ENCODE measurements around the gene ALDH4A1.

Gene ALDH4A1

DNA sequence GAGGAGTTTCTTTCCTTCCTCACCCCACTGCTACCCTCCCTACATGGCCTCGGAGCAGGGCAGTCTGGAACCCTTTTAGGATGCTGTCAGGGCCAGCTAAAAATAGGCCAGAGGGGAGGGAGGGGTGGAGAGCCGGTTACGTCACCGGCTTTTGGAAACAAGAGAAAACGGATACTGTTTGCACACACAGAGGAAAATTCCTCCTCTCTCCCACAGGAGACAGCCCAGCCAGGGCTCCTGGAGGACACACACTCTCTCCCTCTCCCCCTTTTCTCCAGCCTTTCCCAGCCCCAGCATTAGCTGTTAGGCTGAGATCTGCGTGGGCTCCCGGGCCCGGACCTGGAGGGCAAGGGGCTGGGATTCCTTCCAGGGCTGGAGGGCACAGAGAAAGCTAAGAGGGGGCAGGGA lies 20.0 kb upstream of the ALDH4A1 start:
- peak; percentile 92 for DNase-seq

DNA sequence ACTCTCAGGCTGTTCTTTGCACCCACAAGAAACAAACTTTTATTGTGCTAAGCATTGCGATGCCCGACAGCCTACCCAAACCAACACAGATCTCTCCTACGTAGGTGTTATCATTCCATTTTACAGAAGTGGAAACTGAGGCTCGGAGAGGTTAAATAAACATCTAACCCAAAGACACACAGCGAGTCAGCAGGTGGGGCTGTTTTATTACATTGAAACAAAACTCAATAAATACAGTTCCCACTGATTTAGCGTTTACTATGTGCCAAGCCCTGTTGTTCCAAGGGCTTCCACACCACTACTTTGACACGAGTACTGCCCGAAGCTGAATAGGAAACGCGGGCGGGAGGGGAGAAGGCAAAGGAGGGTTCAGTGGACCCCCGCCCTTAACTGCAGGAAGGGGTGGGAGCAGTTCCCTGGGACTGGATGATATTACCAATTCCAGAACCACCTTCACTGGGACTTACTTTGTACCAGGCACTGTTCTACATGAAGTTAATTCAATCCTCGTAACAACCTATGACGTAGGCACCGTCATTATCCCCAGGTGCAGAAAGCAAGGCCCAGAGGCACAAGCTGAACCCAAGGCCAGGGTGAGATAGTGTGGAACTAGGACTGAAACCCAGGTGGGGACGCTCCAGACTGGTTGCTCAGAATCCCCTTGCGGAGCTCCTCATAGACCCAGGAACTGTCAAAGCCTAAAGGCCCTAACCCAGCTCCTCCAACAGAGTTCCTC lies 19.3 kb upstream of the ALDH4A1 start:
- DNase-seq, result no peak

DNA sequence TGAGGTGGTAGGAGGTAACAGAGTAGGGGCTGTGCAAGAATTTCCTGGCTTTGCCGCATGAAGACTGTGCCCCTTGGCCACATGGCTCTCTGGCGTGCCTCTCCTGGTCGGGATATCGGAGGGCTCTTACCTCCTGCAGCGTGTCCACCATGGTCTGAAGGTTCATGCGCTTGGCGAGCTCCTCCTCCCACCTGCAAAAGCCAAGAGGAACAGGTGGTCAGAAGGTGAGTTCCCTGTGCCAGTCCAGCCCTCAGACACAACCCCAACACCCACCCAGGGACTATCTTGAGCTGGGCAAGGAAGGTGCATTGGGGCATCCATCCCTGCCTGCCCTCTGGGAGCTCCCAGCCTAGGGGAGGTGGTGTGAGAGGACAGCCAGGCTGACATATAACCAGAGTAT lies 18.6 kb upstream of the ALDH4A1 start:
- DNase-seq, result no peak

DNA sequence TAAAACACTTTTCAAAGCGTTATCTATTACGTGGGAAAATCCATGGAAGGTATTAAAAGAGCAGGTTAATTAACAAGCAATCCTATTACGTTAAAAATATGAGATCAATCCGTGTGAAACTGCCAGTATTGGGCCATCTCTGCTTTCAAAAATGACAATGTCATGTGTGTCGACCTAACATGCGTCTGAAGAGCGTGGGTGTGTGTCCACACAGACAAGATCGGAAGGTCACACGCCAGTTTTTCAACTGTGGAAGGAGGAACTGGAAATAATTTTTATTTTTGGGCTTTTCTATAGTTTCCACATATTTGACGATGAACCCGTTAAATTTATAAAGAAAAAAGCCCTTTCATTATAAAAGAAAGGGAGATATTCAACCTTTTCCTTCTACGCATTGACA lies 17.6 kb upstream of the ALDH4A1 start:
- DNase-seq, result no peak

DNA sequence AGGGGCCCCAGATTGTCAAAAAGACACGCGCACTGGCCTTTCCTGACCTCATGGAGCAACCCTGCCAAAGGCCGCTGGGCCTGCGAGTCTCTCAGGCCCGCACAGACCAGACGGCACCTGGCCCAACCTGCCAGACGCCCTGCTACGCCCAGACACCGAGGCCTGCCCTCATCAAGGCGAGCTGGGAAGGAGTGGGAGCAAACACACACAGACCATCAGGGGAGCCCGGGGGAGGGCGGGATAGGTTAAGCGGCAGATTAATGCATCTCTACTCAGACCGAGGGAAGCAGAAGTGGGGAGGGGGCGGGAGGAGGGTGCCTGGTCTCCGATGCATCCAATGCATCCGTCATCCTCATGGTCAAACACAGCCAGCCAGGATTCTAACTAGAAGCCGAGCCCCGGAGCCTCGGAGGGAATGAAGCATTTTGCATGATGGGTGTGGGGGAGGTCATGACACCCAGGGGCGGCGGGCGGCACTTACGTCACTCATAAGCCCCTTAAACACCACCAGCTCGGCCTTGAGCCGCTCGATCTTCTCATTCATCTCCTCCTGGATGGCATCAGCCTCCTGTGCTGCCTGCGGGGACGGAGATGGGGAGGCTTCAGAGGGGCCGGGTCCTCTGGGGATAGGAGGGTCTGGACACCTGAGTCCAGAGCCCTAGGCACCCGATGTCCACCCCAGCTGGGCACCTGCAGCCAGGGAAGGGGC lies 17.0 kb upstream of the ALDH4A1 start:
- no peak for DNase-seq

DNA sequence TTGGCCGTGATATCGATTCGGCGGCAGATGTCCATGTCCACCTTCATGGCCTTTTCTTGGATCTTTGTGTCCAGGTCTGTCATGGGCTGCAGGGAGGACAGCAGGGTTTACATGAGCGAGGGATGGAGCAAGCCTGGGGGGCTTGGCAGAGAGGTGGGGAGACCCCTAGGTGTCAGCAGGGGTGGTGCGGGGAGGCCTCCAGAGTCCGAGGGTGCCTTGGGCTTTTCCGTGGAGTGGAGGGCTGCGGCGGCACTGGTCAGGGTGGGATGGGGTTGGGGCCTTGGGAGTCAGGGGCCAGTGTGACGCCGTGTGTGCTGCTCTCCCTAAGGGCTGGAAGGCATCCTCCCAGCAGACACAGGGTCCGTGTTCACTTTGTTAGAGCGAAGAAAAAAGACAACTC lies 16.1 kb upstream of the ALDH4A1 start:
- DNase-seq, result no peak

DNA sequence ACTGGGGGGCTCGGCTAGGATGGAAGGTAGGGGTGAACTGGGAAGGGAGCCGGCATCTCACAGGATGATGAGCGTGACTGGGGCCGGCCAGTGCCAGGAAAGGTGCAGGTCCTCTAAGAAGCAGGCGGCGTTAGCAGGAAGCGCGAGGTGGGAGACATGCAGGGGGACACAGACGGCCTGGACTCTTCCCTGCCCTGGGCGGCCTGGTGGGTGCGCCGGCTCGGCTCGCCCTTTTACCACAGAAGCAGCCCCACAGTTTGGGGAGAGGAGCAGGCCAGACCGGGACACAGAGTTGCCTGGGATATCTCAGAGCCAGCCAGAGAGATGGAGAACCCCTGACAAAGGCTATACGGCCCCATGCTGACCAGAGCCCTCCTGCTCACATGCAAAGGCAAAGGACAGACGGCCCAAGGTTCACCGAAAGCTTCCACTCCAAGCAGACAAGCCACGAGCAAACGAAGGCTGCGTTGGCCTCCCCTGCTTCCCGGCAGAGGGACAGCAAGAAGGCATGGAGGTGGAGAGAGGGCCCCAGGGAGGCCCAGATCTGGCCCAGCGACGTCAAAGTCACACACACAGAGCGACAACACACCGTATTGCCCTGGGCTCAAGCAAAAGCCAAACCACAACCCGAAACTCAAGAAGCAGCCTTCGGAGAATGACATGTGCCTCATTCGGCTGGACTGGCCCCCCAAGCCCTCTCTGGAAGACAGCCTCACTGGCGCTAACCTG lies 14.9 kb upstream of the ALDH4A1 start:
- no peak for DNase-seq

DNA sequence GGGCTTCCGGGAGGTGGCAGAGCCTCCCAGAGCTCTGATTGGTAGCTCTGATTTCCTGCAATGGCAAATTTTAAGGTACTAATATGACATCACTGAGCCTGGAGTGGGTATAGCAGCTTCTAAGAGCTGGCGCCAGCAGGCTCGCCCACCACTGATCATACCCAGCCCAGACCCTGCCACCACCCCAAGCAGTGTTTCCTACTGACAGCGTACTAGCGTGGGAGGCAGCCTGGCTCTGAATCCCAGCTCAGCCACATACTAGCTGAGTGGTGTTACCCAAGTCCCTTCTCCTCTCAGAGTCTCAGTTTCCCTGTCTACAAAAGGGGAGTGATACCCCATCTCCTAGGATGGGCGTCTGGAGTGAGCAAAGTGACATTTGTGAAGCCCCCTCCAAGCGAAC lies 13.0 kb upstream of the ALDH4A1 start:
- no peak for DNase-seq

DNA sequence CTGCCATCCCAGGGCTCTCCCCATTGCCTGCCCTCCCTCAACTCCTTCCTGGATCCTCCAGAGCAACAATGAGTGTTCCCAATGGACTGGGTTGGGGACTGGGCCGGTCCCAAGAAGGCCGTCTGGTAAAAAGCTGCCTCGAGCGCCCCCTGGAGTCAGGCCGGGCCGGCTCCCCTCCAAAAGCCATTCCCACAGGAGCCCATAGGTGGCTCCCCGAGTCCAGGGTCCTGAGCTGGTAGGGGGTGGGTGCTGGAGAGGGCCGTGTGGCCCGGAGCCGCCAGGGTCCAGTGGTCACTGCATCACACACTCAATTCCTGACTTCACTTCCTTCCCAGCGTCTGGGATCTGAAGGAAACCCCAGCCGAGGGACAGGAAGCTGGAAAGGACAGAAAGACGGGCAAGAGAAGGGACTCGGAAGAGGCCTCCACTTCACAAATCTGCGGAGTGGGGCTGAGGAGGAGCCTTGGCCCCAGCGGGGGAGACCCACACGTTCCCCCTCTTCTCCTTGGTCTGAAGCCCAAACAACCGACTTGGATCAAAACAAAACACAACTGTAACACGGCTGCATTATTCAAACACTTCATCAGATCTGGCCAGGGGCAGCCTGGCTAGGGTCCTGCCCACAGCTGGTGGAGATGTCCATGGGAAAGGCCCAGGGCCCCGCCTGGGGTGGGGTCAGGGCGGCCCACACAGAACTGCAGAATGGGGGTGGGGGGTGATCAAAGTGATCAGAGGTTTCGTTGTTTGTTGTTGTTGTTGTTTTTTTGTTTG lies 10.9 kb upstream of the ALDH4A1 start:
- DNase-seq, result peak; percentile 75

DNA sequence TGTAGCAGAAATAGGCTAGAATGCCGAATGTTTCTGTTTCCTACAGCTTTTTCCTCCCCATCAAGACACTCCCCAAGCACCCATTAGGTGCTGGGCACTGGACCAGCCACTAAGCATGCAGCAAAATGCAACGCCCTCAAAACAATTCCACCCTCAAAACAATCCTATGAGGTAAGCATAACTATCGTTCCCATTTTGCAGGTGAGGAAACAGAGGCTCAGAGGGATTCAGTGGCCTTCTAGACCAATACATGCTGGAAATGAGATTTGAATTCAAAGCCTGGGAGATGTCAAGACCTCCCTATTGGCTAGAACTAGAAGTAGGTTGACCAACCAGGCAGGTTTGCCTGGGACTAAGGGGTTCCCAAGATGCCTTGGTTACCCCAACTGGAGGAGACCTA lies 10.2 kb upstream of the ALDH4A1 start:
- no peak for DNase-seq

DNA sequence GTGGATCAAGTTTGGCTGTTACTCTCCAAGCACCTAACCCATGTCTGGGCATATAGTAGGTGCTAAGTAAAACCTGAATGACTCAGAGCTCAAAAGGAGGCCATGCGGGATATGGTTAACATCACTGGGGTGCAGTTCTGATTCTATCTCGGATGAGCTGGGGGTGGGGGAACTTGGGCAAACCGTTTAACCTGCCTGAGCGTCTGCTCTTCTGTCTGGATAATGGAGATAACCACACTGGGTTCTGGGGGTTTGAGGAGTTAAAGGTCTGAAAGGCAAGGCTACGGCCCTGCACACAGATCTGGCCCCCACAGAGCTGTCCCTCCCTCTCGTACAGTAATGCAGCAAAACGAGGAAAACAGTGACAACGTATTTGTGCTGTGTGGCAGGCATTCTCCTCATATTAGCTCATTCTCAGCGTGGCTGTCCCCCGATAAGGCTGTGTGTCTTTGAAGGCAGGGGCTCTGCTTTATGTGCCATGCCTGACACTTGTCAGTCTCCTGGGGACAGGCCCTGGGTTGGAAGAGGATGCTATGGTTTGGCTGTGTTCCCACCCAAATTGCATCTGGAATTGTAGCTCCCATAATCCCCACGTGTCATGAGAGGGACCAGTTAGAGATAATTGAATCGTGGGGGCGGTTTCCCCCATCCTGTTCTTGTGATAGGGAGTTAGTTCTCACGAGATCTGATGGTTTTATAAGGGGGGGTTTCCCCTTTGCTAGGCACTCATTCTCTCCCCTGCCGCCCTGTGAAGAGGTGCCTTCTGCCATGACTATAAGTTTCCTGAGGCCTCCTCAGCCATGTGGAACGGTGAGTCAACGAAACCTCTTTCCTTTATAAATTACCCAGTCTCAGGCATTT lies 6.8 kb upstream of the ALDH4A1 start:
- DNase-seq, result no peak

DNA sequence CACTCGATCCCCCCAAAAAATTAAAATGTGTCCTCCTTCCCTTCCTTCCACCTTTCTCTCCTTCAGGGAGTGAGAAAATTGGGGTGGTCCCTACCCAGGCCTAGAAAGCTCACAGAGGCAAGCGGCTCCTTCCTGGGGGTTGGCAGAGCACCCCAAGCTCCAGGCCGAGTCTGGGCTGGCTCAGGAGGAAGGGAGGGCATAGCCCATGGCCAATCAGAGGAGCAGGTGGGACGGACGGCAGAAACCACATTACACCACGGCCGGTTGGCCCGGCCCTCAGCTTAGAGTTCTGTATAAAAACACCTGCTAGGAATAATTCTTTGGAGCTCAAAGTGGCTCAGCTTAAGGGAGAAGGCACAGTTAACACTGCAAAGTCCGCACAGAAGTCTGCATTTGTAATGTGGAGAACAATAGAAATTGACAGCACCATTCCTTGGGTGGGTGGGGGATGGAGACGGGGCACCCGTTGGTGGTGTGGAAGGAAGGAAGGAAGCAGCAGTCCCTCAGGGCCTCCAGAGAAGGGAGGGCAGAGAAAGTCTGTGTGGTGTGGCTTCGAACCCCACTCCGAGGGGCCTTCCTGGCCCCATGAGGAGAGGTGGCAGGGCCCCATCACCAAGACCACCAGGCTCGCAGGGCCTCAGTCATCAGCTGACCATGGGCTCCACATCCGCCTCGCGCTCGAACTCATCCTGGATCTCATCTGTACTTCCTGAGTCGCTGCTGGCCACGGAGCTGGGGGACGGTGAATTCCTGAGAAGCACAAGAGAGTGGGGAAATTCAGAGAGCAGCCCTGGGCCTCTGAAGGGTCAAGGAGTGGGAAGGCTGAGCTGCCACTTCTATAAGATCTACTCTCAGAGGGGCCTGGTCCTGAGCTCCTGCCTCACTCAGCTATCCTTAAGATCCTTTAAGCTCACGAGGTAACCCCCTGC lies 5.8 kb upstream of the ALDH4A1 start:
- DNase-seq, result no peak

DNA sequence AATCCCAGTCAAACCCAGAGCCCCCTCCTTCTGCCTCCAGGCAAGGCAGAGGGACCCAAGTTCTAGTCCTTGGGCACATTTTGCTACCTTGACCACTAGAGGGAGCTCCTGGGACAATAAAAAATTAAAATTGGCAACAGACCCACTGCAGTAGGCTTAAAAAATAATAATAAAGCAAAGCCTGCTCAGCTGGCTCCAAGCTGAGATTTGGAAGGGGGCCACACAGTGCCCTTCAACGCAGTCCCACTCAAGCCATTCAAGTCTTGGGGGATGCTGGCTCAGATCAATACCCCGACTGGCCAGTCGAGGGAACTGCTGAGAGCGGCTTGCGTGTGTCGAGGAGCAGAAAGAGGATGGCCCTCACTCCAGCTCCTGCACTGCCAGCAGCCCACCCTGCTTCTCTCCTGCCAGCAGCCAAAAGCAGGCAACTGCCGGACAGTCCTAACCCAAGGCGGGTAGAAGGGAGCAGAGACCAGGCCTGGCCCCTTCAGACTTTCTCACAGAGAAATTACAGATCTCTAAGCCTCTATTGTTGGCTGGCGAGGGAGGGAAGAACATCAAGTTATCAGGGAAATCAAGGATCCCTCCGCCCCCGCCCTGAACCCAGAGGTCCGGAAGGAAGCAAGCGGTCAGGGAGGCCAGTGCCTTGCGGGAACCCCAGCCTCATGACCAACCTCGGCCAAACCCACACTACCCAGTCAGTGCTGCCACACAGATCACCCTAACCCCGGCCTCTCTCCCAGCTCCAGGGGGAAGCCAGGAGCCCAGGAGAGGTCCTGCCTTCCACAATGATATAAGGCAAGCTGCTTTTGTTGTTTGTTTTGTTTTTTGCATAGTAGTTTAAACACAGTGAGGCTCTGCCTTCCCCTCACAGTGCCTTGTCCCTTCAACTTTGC lies 4.9 kb upstream of the ALDH4A1 start:
- DNase-seq, result peak; percentile 78

DNA sequence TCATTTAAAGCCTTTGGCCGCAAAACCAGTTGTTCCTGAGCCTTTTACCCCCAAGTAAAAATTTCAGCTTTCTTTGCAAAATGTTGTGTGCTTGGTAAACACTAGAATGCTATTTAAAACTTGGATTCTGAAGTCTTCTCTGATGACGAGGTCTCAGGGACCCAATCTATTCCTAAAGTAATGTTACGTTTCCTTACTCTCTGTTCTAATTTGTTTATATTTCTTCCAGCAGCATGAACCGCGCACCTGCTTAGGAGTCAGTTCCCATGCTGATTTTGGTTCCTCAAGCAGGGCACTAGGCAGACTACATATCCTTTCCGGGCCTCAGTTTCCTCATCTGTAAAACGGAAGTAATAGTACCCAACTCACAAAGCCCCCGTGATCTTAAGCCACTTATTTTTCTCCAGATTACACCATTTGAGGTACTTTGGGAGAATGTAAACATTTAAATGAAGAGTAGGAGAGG lies 969 bp upstream of the ALDH4A1 start:
- no peak for DNase-seq

DNA sequence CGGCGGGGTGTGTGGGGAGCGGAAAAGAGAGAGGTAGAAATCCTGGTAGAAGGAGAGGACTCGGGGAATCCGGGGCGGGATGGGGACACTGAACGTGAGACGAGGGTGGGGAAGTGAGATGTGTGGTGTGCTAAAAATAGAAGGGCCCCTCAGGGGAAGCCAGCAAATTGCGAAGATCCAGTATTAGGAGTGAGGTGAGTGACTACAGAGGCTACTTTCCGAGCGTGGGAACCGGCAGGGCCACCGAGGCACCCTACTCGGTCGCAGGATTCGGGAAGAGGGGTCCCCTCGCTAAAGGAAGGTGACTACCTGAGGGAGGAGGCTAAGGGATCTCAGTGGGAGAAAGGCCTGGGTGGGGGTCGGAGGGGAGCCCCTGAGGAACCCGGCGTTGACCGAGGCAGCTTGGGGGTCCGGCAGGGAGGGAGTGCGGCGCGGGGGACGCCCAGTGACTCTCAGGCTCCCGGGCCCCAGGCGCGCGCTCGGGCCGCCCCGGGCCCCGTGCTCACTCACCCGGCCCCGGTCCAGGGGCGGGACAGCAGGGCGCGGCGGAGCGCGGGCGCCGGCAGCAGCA lies 318 bp downstream of the ALDH4A1 start:
- DNase-seq, result no peak

DNA sequence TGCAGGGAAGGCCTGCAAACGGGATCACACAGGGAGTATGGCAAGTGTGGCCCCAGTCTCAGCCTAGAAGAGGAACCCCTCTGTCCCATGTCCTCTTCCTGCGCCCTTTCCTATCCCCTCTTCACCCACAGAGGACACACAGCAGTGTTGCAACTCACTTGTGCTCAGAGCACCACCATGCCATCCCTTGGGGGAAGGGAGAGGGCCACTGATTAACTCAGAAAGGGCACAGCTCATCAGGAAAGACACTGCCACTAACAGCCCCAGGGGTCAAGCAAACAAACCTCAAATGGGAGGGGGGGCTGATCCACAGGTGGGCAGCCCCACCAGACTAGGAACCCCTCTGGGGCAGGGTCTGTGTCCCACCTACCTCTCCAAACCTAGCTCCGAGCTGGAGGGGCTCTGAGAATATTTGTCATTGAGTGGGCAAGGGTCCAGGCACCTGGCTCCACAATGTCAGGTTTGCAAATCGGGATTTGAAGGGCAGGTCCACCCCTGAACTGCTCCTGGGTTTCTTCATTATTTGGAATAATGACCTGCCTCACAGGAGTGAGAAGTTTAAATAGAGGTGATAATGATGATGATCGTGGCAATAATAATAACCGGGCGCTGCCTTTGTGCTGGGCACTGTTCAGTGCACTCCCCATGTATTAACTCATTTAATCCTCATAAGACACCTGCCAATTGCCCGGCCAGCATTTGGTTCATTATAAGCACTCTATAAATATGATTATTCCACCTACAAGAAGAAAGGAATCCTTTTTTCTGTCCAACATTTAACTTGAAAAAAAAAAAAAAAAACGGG lies 1.0 kb downstream of the ALDH4A1 start:
- no peak for DNase-seq

DNA sequence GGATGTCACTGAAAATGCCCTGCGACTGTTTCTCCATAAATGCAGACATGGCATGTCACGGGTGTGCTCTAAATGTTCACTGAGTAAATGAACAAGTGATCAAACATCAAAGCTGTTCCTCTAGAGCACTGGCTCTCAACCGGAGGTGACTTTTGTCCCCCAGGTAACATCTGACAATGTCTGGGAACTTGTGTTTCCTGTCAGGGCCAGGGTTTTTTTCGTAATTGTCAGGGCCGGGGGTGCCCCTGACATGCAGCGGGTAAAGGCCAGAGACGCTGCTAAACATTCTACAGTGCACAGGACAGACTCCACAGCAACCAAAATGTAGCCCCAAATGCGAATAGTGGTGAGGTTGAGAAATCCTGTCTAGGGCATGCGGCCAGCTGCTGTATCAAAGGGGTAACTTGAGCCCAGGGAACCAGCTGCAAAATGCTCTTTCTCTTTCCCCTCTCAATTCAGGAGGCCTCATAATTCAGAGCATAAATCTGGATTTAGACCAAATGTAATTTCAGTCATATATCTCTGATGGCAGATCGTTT lies 2.0 kb downstream of the ALDH4A1 start:
- no peak for DNase-seq

DNA sequence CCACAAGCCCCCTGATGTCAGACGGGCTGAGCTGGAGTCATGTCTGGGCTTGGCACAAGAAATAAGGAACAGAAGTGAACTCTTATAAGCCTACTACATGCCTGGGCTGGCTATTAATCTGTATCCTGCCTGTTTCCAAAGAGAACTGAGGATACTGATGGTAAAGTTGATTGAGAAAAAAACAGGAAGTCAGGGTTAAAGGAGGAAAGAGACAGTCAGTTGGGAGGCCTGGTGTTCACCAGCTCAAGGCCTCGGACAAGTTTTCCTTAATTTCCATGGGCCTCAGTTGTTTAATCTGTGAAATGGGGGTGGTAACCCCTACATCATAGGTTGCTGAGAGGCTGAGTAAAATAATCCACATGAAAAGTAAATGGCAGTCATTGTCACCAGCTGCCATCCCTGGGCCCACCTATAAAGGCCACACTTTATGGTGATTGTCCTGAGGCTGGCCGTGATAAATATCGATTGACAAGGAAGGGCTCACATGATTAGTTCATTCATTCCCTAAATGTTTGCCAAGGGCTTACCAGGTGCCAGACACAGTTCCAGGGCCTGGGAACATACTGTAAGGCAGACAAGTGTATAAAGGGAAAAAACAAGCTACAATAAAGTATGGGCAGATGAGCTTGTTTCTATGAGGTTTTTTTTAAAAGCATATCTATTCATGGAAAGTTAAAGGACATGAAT lies 2.8 kb downstream of the ALDH4A1 start:
- no peak for DNase-seq
